ENCODE measurements around the gene CDK5RAP2. TPM values are rescaled to one million over a fixed set of nuclear protein-coding genes. Genes with fewer than 3 reads are reported as not detected.
A peak's percentile ranks its signal among the peaks of the same experiment; 100 is the strongest.

The CDK5RAP2 gene
- total RNA-seq, 1 donor from 2014 or later: 80.6 TPM

DNA sequence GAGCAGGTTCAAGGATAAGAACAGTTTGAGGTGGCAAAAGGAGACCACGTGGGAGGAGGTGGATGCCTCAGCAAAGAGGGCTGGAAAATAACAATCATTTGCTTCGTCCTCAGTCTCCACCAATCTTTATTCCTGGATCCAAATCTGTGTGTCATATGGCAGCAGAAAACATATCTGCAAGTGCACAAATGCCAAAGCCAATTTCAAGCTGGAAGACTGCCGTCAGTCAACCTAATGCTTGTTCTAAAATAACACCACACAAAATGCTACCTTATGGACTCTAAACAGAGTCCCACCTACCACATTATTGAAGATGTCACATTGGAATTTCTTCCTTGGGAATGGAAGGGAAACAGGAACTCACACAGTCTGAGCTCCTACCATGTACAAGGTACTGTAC, 129.1 kb downstream of the CDK5RAP2 start:
- DNase-seq (ENCODE audit: low spot score) (no peak), ATAC-seq (no peak)
- intact Hi-C loops (cut with DNase I): no loop called here

DNA sequence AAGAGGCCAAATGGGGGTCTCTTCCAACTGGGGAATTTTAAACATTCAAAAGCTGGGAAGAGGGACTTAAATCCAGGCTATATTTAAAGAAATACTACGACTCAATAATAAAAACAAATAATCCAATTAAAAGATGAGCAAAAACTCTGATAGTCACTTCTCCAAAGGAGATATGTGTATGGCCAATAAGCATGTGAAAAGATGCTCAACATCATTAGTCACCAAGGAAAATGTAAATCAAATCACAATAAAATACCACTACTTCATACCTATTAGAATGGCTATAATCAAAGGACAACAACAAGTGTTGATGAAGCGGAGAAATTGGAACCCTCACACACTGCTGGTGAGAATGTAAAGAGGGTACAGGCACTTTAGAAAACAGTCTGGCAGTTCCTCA, 130.4 kb downstream of the CDK5RAP2 start:
- intact Hi-C loops (cut with DNase I): no loop called here
- ATAC-seq (no peak), DNase-seq (ENCODE audit: low spot score) (no peak)

DNA sequence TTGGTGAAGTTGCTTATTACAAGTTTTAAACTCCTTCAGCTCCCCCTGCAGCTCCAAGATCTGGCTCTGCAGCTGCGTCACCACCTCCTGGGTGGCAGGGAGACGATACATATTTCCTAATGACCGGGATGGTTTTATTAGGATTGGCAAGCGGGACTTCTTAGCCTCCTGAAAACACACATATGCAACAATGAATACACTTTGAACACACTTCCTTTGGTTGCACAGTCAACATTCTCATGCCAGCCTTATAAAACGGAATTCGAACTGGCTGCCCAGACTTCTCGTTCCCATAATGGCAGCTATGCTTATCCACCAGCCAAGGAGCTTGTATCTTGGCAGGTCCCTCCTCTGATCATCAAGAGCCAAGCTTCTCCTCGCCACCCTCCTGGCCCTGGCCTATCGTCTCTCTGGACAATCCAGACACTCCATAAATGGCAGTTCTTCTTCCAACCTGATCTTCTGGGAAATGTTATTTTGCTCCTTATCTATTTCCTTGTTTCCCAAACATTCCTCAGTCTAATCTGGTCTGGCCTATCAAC, 131.9 kb downstream of the CDK5RAP2 start:
- ATAC-seq (no peak), DNase-seq (ENCODE audit: low spot score) (no peak)
- intact Hi-C loops (cut with DNase I): no loop called here

- no peak for DNase-seq (ENCODE audit: low spot score)
- no peak for ATAC-seq
- intact Hi-C loops (cut with DNase I): no loop called here
These were observed 133.3 kb downstream of the CDK5RAP2 start for GRCh38 chr9:120446671-120447070.

DNA sequence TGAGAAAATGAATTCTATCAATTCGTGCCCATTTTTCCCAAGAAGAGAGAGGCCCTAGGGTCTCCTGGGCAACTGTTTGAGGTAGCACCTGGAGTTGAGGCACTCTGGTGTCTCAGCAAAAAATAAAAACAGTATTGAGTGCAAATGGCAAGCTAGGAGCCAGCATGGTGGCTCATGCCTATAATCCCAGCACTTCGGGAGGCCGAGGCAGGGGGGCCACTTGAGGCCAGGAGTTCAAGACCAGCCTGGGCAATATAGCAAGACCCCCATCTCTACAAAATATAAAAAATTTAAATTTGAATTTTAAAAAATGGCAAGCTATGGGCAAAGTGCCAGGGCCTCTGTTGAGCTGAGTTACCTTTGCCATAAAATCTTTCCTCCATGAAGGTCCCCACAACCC, 136.0 kb downstream of the CDK5RAP2 start:
- ATAC-seq: no peak
- intact Hi-C loops (cut with DNase I): no loop called here

GRCh38 chr9:120443489-120443888, 136.5 kb downstream of the CDK5RAP2 start:
- peak; percentile 66 for ATAC-seq
- no peak for DNase-seq (ENCODE audit: low spot score)
- intact Hi-C loops (cut with DNase I): no loop called here

More for the DNA sequence above, 136.0 kb downstream of the CDK5RAP2 start:
- no peak for DNase-seq (ENCODE audit: low spot score)

GRCh38 chr9:120442308-120442995, 137.5 kb downstream of the CDK5RAP2 start:
- DNase-seq (ENCODE audit: low spot score) (no peak), ATAC-seq (no peak)
- intact Hi-C loops (cut with DNase I): no loop called here

DNA sequence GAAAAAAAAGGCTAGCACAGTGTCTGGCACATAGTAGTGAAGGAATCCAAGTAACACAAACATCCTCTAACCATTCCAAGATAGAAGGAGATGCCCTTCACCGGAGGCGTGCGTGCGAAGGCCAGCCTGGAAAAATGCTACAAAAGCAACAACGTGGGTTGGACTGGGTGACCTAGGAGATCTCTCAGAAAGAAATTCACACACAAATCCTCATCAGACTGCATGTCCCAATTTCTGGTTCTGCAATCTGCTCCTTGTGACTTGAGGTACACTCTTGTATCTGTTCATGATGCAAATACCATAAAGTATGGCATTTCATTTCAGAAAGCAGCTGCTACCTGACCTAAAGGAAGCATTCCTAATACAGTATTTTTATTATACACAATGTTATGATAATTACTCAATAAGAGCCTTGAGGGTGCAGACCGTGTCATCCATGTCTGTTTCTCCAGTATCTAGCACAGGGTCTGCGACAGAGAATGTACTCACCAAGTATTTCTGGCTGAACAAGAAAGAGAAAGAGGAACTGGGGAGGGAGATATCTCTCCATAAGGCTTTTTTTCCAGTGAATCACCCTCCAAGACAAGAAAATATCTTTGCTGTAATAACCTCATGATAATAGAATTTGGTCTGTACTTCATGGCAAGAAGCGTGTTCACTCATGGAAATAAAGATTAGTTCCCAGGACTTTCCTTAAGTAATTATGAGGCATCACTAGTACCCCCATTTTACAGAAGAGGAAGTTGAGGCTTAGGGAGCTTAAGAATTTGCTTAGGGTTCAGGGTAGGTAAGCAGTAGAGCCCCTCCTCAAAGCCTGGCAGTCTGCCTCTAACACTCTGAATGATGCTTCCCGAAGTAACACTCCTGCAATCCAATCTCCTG, 138.3 kb downstream of the CDK5RAP2 start:
- DNase-seq (ENCODE audit: low spot score): no peak
- ATAC-seq: no peak
- intact Hi-C loops (cut with DNase I): no loop called here

DNA sequence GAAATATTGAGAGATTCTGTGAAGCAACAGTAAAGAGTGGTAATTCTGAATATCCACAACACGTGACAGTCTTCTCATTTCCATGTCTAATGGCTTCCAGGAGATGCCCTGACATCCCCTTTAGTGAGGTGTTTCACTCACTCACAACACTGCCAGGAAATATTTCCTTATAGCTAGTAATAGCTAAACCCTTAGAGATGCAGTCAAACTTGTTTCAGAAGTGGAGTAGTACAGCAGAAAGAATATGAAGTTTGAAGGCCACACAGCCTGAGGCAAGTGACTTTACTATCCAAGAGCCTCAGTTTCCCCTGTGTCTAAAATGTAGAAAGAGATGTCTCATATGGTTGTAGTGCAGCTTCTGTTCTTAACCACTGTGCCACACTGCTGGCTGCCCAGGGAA, 139.2 kb downstream of the CDK5RAP2 start:
- ATAC-seq: no peak

DNA sequence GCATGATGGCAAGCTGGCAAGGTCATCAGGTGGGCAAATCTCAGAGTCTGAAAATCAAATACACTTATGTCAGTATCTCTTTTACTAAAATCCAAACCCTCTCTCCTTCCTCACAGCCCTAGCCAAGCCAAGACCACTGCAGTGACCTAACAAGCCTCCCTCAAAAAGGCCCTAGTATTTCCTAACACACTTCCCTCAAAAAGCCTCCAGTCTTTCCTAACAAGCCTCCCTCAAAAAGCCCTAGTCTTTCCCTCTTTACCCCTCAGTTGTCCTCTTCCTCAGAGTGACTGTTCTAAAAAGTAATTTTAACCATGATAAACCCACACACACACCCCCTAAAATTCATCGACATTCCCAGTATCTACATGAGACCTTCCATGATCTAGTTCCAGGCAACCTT, 140.0 kb downstream of the CDK5RAP2 start:
- intact Hi-C loops (cut with DNase I): no loop called here
- ATAC-seq: no peak
- DNase-seq (ENCODE audit: low spot score): no peak

More for the DNA sequence above, 139.2 kb downstream of the CDK5RAP2 start:
- DNase-seq (ENCODE audit: low spot score): no peak
- intact Hi-C loops (cut with DNase I): no loop called here

GRCh38 chr9:120438836-120439546, 141.0 kb downstream of the CDK5RAP2 start:
- no peak for DNase-seq (ENCODE audit: low spot score)
- no peak for ATAC-seq
- intact Hi-C loops (cut with DNase I): no loop called here

- DNase-seq (ENCODE audit: low spot score) (no peak), ATAC-seq (no peak)
- intact Hi-C loops (cut with DNase I): no loop called here
These were observed 141.9 kb downstream of the CDK5RAP2 start for GRCh38 chr9:120438111-120438510.

DNA sequence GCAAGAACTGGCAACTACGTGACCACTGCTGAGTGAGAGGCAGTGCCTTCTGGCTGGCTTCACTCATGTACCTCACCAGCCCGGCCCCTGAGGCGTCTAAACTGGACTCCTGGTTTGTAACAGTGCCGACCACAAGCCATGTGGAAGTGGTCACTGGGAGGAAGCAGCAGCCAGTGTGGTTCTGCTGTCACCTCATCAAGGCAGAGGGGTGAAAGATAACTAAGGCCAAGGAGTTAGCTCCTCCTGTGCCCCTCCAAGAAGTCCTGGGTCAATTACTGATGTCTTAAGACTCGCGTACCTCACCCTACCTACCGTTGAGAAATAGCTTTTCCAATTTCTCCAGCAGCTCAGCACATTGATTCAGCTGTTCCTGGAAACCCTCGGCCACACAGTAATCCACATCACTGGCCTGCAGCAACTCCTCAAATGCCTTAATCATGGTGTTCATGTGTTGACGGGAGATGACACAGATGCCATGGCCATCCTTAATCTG, 142.9 kb downstream of the CDK5RAP2 start:
- DNase-seq (ENCODE audit: low spot score): no peak
- intact Hi-C loops (cut with DNase I): no loop called here
- peak; percentile 39 for ATAC-seq

DNA sequence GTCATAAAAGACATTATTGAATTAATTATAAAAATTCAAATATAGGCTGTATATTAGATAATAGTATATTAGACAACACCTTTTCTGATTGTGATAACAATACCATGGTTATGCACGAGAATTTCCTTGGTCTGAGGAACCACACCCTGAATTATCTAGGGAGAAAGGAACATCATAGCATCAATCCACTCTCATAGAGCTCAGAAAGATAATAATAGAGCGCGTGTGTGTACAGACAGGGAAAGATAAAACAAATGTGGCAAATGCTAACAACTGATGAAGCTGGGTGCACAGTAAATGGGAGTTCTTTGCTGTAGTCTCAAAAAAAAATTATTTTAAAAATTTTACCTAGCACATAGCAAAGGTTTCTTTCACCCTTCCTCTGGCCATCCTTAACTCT, 143.5 kb downstream of the CDK5RAP2 start:
- intact Hi-C loops (cut with DNase I): no loop called here
- no peak for DNase-seq (ENCODE audit: low spot score)
- no peak for ATAC-seq

DNA sequence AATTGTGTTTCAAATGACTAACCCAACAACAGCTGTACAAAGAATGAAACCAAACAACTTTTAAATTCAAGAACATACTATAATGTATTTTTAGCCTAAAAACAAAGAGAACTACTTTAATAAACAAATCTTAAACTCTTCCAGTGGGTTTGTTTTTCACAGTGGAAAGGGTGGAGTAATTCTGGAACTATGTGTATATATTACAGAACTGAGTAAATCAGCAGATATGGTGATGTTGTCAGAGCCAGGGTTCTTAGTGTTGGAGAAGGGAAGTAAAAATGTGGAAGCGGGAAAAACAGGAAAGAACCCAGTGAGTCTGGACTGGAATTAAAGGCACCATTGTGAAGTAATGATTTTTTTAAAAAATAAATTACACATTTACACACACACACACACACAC, 144.9 kb downstream of the CDK5RAP2 start:
- intact Hi-C loops (cut with DNase I): no loop called here
- ATAC-seq (peak; percentile 35), DNase-seq (ENCODE audit: low spot score) (no peak)

DNA sequence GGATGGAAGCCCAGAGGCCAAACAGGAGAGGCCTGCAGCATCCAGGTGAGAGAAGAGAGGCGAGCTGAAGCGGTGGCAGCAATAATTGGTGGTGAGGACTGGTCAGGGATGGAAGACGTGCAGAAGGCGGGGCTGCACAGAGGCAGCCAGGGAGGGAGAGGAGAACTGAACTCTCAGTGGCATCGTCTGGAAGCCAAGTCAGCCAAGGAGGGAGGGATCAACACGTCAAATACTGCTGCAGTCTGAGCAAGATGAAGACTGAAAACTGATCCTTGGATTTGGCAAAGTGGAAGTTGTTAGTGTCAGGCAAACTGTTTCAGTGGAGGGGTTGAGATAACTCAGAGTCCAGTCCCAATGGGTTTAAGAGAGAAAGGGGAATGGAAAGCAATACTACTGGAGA, 145.4 kb downstream of the CDK5RAP2 start:
- DNase-seq (ENCODE audit: low spot score) (no peak), ATAC-seq (peak; percentile 95)
- intact Hi-C loops (cut with DNase I): no loop called here

DNA sequence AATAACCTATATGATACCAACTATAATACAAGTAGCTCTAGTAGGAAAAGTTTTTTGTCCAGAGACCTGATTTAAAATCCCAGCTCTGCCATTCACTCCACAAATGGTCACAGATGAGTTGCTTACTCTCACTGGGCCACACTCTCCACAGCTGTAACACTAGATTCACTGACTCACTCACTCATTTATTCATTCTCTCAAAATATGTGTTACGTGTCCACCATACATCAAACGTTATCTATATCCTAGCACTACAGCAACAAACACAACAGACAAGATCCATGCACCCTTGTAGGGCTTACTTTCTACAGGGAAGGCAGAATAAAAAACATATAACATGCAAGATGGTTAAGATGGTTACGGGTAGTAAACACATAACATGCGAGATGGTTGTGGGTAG, 146.3 kb downstream of the CDK5RAP2 start:
- ATAC-seq (no peak), DNase-seq (ENCODE audit: low spot score) (no peak)
- intact Hi-C loops (cut with DNase I): no loop called here

- DNase-seq (ENCODE audit: low spot score): no peak
- no peak for ATAC-seq
- intact Hi-C loops (cut with DNase I): no loop called here
These were observed 147.4 kb downstream of the CDK5RAP2 start for GRCh38 chr9:120432600-120432999.

DNA sequence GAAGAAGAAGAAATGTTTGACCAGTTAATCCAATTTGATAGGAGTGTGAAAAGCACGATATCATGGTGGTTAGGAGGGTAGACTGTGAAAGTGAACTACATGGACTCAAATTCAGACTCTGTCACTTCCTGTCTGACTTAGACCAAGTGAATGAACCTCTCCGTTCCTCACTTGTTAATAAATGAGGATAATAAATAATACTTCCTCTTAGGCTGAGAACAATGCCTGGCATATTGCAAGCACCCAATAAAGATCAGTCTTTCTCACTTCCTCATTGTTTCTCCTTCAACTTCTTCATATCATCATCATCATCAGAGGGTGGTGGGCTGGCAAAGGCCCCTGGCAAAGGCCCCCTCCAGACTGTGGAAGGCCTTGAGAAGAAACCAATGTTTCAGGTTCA, 148.7 kb downstream of the CDK5RAP2 start:
- intact Hi-C loops (cut with DNase I): no loop called here
- ATAC-seq (no peak), DNase-seq (ENCODE audit: low spot score) (no peak)
